ENCODE data around the gene TOMM22.

Gene TOMM22

DNA sequence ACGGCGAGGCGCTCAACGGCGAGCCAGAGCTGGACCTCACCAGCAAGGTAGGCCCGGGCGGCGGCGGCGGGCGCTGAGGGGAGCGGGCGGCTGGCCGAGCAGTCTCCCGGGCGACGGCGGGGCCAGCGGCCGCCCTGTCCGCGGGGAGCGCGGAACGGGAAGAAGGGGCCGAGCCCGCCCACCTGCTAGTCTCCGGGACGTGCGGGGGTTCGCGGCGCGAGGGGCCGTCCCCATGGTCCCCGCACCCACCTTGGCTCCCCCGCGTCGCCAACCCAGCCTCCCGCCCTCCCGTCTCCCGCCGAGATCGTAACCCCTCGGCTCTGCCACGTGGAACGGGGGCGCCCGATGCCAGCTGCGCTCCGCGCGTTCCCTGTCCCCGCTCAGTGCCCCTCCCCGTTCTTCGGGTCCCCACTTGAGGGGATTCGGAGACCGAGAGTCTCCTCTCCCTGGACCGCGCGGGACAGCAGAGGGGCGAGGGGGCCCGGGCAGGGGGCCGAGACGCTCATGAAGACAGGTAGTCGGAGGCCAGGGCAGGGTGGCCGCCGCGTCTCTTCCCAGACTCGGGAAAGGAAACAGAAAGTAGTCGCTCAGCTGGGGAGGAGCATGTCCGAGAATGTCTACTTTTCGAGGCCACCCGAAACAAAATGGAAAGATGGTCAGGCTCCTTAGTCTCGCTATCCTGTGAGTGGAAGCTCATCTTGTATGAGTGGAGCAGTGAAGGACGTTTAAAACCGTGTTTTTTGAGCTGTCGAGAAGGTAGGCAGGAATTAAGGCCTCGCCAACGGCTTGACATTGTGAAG is 24.5 kb downstream of the TOMM22 start:
- TF ChIP-seq, protein P1, sequence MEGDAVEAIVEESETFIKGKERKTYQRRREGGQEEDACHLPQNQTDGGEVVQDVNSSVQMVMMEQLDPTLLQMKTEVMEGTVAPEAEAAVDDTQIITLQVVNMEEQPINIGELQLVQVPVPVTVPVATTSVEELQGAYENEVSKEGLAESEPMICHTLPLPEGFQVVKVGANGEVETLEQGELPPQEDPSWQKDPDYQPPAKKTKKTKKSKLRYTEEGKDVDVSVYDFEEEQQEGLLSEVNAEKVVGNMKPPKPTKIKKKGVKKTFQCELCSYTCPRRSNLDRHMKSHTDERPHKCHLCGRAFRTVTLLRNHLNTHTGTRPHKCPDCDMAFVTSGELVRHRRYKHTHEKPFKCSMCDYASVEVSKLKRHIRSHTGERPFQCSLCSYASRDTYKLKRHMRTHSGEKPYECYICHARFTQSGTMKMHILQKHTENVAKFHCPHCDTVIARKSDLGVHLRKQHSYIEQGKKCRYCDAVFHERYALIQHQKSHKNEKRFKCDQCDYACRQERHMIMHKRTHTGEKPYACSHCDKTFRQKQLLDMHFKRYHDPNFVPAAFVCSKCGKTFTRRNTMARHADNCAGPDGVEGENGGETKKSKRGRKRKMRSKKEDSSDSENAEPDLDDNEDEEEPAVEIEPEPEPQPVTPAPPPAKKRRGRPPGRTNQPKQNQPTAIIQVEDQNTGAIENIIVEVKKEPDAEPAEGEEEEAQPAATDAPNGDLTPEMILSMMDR (IDR thresholded peaks at IDR 0.05) = no peak

DNA sequence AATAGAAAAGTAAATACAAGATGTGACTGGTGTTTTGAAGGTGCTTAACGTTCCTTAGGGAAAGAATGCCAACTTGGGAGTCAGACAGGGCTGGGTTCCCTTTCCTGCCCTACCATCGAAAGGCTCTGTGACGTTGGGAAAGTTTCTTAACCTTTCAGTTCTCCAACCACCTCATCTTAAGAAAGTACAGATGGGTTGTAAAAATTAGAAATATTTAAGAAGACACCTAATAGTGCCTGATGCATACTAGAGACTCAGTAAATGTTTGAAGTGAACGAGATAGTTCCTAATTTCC is 25.1 kb downstream of the TOMM22 start:
- TF ChIP-seq, protein P1 (IDR thresholded peaks at IDR 0.05) = no peak

DNA sequence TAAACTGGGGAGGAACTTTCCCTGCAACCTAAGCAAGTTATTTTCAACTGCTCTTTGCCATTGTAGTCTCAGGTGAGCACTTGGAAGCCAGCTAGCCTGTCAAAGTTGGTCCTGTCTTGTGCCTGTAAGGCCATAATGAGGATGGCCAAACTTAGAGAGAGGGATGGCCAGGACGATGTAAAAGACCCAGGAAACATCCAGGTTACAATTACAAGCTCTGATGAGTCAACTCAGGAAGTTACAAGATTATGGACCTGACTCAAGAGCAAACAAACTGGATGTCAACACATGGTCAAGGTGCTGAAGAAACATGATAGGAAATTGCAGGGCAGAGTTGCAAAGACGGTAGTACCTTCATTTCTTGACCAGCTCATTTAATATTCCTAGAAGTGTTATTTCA is 25.6 kb downstream of the TOMM22 start:
- TF ChIP-seq, protein P1 (IDR thresholded peaks at IDR 0.05) = no peak

DNA sequence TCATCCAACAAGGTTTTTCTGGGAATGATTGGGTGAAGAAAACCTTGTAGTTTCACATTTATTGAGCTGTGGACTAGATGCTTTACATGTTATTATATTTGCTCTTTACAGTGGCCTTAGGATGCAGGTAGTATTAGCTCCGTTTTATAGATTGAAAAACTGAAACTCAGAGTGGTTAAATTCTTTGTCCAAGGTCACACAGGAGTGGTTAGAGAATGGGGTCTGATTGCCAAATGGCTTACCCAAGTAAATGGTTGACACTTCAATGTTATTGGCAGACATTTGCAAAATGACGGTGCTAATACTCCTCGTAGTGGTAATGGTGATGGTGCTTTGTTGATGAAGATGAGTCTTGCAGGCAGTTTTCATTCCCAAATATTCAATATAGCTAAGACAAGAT is 26.2 kb downstream of the TOMM22 start:
- TF ChIP-seq, protein P1 (IDR thresholded peaks at IDR 0.05) = no peak

DNA sequence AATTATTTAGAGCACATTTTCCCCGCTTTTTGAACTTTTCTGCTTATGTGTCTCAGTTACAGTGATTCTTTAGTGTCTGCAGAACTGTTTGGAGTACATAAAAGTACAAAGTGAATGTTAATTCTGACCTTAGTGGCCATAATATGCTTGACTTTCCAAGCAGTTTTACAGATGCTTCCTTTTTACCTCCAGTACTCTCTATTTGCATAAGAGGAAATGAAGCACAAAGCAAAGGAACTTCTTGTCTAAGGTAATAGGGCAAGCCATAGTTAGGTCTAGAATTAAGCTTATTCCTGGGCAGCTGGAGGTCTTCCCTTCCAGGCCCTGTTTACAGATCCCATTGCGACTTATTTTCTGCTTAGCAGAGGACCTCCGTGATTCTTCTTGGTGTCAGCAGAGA is 27.5 kb downstream of the TOMM22 start:
- TF ChIP-seq, protein P1 (IDR thresholded peaks at IDR 0.05) = no peak

DNA sequence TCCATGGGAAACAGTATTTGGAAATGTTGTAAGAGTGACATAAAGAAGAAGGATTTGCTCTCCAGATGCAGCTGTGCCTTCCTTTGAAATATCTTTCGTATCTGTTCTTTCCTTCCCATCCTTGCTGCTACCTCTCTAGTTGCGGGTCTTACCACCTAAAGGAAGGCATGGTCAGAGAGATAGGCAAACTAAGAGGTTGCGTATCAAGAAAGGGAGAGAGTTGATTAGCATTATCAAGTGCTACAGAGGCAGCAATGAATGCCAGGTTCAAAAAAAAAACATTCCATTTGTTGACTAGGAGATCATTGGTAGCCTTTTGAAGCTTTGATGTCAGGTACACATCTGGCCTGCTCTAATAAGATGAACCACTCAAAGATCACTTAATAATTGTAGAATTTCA is 28.6 kb downstream of the TOMM22 start:
- TF ChIP-seq, protein P1 (IDR thresholded peaks at IDR 0.05) = no peak

DNA sequence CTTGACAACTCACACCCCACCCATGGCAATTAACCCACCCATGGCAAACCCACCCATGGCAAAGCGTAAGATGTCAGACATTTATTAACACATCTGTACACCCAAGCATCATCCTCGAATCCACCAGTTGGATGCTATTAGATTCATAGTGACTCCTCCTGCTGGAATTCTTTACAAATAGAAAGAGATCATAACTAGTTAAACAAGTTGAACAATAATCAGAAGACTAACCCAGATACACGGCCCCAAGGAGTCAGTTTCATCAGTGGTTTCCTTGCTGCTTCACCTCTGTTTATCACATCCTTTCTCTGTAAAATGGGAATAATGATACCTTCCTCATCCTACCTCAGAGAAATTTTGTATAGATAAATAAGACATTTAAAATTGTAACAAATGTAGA is 29.1 kb downstream of the TOMM22 start:
- TF ChIP-seq, protein P1 (IDR thresholded peaks at IDR 0.05) = no peak
